Activated CD4-positive, CD25-positive, alpha-beta regulatory T cell treated with anti-CD3 and anti-CD28 coated beads, Interleukin-2, amount 50 U/mL, for 16 hours (primary cell): Measurements from ENCODE around the gene RYR3.
"Not testable (repeated sequence)": the region's sequence is repeated elsewhere in the genome, so short reads cannot be mapped to it uniquely, and the experiment has no call there.

Source experiments
- DNase-seq: peaks from one replicate; pipeline ENCODE4 v3.0.0-alpha.2; 2020; ENCODE audit warnings: low read depth, low spot score

The RYR3 gene

DNA sequence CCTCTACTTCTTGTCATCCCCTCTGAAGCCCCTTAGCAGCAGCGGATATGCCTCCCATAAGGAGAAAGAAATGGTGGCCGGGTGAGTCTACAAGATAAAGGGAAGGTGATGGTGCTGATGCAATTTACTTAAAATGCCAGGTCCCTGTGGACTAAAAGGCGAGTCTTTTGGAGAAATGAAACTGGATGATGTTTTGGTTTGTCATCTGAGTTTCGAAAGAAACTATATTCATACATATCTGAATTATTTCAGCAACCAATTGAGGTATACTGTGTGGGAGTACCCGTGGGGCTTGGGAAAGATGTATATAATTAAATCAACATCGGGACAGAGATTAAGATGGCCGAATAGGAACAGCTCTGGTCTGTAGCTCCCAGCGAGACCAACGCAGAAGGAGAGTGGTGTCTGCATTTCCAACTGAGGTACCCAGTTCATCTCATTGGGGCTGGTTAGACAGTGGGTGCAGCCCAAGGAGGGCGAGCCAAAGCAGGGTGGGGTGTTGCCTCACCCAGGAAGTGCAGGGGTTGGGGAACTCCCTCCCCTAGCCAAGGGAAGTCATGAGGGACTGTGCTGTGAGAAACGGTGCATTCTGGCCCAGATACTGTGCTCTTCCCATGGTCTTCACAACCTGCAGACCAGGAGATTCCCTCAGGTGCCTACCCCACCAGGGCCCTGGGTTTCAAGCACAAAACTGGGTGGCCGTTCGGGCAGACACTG, 446.9 kb downstream of the RYR3 start:
- DNase-seq = no peak

GRCh38 chr15:33766389-33766788, 455.6 kb downstream of the RYR3 start:
- no peak for DNase-seq

DNA sequence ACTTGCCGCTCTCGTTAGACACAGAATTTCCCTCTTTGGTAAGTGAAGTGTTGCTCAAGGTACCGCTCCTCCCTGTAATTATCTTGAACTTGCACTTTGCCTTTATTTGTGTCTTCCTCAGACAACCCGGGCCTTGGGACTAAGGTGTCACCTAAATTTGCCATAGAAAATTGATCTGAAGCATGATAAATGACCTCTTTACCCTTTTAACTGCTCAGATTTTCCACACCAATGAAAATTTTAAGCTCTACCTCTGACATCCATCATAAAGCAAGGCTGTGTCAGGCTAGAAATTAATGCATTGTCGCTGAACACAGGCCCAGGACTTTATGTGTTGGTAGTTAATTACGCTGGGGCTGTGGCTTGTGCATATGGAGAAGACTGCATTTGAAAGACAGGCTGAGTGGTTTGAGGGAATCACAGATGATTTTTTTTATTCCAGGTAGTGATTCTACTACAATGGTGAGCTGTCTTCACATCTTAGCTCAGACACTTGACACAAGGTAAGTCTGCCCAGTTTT, 458.0 kb downstream of the RYR3 start:
- DNase-seq = no peak

DNA sequence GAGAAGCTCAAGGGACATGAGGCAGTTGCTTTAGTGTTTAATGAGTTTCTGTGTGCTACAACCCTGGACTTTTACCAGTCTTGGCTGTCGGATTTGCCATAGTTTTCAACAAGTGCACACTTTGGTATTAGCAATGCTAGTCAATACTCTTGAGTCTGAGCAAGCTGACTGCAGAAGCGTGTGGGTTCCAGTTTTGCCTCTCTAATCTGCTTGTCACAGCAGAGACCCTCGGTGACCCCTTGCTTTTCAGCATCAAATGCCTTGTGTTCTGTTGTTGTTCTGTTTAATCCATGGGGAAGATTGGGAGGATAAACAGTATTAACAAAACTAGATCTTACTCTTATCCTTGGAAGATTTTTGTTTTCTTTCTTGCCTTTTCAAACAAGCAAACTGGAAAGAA, 463.2 kb downstream of the RYR3 start:
- DNase-seq = no peak

GRCh38 chr15:33778852-33779251, 468.1 kb downstream of the RYR3 start:
- no peak for DNase-seq

DNA sequence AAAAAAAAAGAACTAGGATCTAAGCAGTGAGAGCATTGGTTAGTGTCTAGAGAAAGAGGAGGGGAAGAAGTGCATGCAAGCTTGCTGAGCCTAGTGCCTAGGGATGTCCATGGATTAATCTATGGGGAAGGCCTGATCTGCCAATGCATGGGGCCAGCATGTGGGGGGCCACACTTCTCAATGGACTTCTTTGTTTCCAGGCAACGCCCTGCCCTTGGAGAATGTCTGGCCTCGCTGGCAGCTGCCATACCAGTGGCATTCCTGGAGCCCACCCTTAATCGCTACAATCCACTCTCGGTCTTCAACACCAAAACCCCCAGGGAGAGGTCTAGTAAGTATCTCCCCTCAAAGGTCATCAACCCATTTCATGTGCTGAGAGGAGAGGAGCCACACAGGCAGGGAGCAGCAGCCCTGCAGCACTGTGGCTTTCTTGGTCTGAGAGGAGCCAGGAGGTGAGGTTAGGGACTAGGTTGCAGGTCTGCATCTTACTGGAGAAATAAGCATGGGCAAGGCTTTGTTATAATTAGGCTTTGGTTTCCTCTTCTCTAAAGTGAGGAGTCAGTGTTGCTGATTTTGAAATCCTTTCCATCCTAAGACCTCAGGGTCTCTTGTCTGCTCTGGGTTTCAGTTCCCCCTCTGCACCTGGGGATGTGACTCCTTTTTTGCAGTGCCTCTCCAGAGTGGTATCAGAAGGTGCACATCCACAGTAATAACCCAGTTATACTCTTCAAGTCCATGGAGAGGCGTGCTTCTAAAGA, 469.4 kb downstream of the RYR3 start:
- no peak for DNase-seq

GRCh38 chr15:33782966-33783365, 472.2 kb downstream of the RYR3 start:
- no peak for DNase-seq

DNA sequence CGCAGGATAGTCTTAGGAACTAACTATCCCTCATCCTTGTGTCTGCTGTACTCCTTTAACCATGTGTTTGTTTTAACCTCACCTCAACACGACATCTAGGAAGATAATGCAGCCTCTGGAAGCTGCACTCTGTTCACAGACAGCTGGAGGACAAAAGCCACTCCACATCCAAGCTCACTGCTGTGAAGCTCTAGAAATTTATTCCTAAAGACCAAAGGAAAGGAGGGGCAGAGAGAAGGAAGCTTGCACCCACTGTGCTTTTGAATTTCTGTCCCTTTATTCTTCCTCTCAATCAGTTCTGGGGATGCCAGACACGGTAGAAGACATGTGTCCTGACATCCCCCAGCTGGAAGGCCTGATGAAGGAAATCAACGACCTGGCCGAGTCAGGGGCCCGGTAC, 474.6 kb downstream of the RYR3 start:
- DNase-seq = no peak

GRCh38 chr15:33788906-33789540, 478.3 kb downstream of the RYR3 start:
- no peak for DNase-seq

- DNase-seq = no peak
Measured at GRCh38 chr15:33794453-33794852, 483.7 kb downstream of the RYR3 start.

GRCh38 chr15:33795070-33795469, 484.3 kb downstream of the RYR3 start:
- no peak for DNase-seq

- DNase-seq = no peak
Measured at GRCh38 chr15:33797651-33798050, 486.9 kb downstream of the RYR3 start.

GRCh38 chr15:33801954-33802353, 491.2 kb downstream of the RYR3 start:
- no peak for DNase-seq

GRCh38 chr15:33807665-33808064, 496.9 kb downstream of the RYR3 start:
- no peak for DNase-seq

DNA sequence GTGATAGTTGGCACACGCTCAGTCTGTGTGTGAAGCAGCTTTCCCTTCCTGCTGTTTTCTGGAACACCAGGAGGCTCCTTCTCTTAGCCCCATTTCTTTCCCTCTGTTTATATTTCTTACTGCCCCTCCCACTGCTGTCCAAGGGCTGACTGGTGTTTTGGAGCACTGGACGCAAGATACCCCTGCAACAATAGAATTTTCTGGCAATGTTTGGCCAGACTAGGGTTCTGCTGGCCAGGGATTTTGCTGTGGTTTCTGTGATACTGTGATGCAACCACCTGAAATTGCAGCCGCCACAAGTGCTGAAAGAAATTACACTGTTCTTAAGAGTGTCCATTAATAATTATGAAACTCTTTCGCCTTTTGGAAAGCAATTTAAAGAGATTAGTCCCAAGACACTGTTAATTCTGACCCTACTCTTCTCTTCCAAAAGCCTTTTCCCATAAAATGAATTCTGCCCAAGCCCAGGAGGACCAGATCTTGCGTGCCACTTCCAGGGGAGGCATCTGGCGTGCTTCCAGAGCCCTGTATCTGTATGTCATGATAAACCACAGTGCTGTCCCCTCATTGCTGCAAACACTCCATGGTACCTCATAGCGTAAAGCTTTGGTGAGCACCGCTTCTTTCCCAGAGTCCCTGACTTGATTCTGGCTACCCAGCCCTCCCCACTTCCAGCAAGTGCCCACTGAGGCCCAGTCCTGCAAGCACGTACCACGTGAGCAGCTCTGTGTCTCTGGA, 498.1 kb downstream of the RYR3 start:
- no peak for DNase-seq

GRCh38 chr15:33810073-33810595, 499.4 kb downstream of the RYR3 start:
- DNase-seq = no peak

- DNase-seq = no peak
Measured at GRCh38 chr15:33810806-33811205, 500.0 kb downstream of the RYR3 start.

GRCh38 chr15:33813891-33814290, 503.1 kb downstream of the RYR3 start:
- DNase-seq = no peak

DNA sequence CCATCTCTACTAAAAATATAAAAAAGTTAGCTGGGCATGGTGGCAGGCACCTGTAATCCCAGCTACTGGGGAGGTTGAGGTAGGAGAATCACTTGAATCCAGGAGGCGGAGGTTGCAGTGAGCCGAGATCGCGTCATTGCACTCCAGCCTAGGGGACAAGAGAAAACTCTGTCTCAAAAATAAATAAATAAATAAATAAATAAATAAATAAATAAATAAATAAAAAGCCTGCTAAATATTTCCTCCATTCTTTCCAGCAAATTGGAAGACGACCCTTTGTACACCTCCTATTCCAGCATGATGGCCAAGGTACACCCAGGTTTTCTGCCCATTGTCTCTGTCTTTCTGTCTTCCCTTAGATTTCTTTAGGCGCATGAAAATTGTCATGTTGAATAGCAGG, 508.7 kb downstream of the RYR3 start:
- not testable (repeated sequence) for DNase-seq

- no peak for DNase-seq
Measured at GRCh38 chr15:33822479-33822878, 511.7 kb downstream of the RYR3 start.

- DNase-seq = no peak
Measured at GRCh38 chr15:33823119-33823518, 512.4 kb downstream of the RYR3 start.

DNA sequence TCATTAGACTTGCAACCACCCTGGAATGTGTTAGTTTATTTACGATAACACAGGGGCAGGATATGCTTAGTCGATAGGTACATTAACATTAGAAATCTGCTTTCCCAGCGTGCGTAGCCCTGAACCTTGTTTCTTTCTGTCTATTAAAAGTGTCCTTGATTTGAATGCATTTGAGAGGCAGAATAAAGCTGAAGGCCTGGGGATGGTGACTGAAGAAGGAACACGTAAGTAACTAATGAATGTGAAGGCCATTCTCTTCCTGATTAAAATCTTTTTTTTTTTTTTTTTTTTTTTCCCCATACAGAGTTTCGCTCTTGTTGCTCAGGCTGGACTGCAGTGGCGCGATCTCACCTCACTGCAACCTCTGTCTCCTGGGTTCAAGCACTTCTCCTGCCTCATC, 514.7 kb downstream of the RYR3 start:
- no peak for DNase-seq
